KOPT-K1 (cell line): ENCODE results near the gene DIAPH2.

ENCODE experiments used
- H3K27ac ChIP-seq: fragments of 200-600 bp; sonication (generic); 2 replicates; pipeline ENCODE4 v1.5.1; 2016; ENCODE audit warnings: antibody characterized with exemption, mild to moderate bottlenecking, low read depth, low read length; ENCODE audit not compliant: poor library complexity, severe bottlenecking
- H3K36me3 ChIP-seq: fragments of 200-600 bp; sonication (generic); 2 replicates; pipeline ENCODE4 v1.5.1; 2017; ENCODE audit warnings: antibody characterized with exemption, mild to moderate bottlenecking, low read length, moderate library complexity; ENCODE audit not compliant: insufficient read depth
- H3K9me3 ChIP-seq: fragments of 200-600 bp; sonication (generic); 2 replicates; pipeline ENCODE4 v1.5.1; 2017; ENCODE audit warnings: antibody characterized with exemption, low read length, mild to moderate bottlenecking; ENCODE audit not compliant: insufficient read depth, poor library complexity, severe bottlenecking

The DIAPH2 gene

DNA sequence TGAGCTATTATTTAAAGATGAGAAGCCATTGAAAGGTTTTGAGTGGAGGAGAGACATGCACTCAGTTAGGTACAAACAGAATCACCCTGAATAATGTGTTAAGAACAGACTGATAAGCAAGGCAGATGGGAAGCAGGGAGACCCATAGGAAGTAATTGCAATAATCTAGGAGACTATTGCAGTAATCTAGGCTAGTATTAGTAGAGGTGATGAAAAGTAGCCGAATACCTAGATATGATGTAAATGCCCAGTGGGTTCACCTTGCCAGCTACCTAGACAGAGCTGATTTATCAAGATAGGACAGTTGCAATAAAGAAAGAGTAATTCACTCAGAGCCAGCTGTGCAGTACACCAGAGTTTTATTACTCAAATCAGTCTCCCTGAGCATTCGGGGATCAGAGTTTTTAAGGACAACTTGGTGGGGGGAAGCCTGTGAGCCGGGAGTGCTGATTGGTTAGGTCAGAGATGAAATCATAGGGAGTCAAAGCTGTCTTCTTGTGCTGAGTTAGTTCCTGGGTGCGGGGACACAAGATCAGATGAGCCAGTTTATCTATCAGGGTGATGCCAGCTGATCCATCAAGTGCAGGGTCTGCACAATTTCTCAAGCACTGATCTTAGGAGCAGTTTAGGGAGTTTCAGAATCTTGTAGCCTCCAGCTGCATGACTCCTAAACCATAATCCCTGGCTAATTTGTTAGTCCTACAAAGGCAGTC is 626.6 kb downstream of the DIAPH2 start:
- H3K27ac ChIP-seq = no peak overlapping the region
- no peaks in the 10 kb centered on the region for H3K36me3 ChIP-seq
- H3K9me3 ChIP-seq = no peaks in the 10 kb centered on the region

DNA sequence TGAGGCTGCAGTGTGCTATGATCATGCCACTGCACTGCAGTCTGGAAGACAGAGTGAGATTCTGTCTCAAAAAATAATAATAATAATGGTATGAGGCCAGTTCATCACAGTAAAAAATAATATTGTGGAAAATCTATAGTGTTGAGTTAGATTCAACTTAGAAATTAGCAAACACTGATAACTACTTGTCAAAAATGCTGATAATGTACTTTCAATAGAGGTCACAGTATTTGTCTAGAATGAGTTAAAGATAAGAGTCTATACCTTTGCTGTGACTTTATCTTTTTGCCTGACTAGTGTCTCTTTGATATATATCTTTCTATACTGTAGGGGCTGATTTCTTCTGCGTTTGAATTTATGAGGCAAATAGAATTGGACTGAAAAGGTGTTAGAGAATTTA is 629.7 kb downstream of the DIAPH2 start:
- no peak overlapping the region for H3K27ac ChIP-seq
- no peaks in the 10 kb centered on the region for H3K9me3 ChIP-seq
- H3K36me3 ChIP-seq = no peaks in the 10 kb centered on the region

GRCh38 chrX:97315939-97316338 is 631.3 kb downstream of the DIAPH2 start:
- no peaks in the 10 kb centered on the region for H3K9me3 ChIP-seq
- H3K27ac ChIP-seq = no peak overlapping the region
- H3K36me3 ChIP-seq = no peaks in the 10 kb centered on the region

DNA sequence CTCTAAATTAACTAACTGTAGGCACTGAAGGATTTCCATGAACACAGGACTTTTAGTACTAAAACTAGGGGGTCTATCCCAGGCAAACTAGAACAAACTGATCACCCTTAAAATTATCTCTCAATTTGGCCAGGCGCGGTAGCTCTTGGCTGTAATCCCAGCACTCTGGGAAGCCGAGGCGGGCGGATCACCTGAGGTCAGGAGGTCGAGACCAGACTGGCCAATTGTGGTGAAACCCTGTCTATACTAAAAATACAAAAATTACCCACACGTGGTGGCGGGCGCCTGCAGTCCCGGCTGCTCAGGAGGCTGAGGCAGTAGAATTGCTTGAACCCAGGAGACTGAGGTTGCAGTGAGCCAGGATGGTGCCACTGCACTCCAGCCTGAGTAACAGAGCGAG is 635.7 kb downstream of the DIAPH2 start:
- Histone ChIP-seq H3K27ac (no peak overlapping the region), H3K36me3 (no peaks in the 10 kb centered on the region), H3K9me3 (no peaks in the 10 kb centered on the region)

- no peaks in the 10 kb centered on the region for H3K9me3 ChIP-seq
- no peak overlapping the region for H3K27ac ChIP-seq
- no peaks in the 10 kb centered on the region for H3K36me3 ChIP-seq
Measured at GRCh38 chrX:97322401-97322800, 637.8 kb downstream of the DIAPH2 start.

- Histone ChIP-seq H3K36me3 (no peaks in the 10 kb centered on the region), H3K9me3 (no peaks in the 10 kb centered on the region), H3K27ac (no peak overlapping the region)
Measured at GRCh38 chrX:97326456-97326855, 641.8 kb downstream of the DIAPH2 start.

DNA sequence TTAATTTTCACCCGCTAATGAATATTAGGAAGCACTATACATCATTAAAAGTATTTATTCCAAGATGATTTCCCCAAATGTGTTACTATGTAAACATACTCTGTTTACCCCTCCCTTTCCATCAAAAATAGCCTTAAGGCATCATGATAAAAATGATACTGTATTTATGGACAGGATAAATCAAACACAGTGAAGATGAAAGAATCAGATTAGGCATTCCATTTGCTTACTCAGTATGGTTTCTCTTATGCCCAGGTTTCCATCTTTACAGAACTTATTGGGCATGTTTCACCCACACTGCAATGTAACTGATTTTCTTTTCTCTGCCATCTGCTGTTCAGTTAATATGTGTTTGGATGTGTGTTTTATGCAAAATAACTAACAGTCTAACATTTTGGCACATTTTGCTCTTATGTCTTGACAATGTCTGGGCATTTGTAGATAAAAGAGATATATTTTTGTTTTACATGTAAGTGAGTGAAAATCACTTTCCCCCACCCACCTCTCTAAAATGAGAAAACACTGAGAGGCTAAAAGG is 644.3 kb downstream of the DIAPH2 start:
- Histone ChIP-seq H3K9me3 (no peaks in the 10 kb centered on the region), H3K27ac (no peak overlapping the region), H3K36me3 (no peaks in the 10 kb centered on the region)

DNA sequence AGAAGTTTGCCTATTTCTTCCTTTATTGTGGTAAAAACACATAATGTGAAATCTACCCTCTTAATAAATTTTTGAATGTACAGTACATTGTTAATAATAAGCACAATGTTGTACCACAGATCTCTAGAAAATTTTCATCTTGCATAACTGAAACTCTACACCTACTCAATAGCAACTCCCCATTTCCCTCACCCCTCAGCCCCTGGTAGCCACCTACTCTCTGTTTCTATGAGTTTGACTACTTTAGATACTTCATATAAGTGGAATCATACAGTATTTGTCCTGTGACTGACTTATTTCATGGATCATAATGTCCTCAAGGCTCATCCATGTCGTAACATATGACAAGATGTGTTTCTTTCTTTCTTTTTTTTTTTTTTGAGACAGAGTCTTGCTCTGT is 645.5 kb downstream of the DIAPH2 start:
- no peak overlapping the region for H3K27ac ChIP-seq
- H3K9me3 ChIP-seq = no peaks in the 10 kb centered on the region
- no peaks in the 10 kb centered on the region for H3K36me3 ChIP-seq

- no peaks in the 10 kb centered on the region for H3K9me3 ChIP-seq
- H3K36me3 ChIP-seq = no peaks in the 10 kb centered on the region
- H3K27ac ChIP-seq = no peak overlapping the region
Measured at GRCh38 chrX:97332963-97333362, 648.3 kb downstream of the DIAPH2 start.

GRCh38 chrX:97334850-97335249 is 650.2 kb downstream of the DIAPH2 start:
- Histone ChIP-seq H3K36me3 (no peaks in the 10 kb centered on the region), H3K27ac (no peak overlapping the region), H3K9me3 (no peaks in the 10 kb centered on the region)

DNA sequence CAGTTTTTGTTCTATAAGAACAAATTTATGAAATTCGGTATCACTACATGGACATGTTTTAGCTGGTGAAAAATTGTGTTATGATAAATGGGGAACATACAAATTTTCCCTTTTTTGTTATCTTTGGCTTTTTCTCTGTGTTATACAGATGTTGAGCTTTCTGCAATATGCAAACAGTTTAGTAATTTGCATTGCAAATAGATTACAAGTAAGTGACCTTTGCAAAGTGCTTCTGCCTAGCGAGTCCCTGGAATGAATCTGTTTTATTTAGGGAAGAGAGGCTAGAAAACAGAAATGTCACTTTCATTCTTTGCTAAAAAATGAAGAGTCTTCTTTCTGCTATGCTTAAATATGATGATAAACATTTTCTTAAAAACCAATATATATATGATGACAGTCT is 660.1 kb downstream of the DIAPH2 start:
- no peaks in the 10 kb centered on the region for H3K36me3 ChIP-seq
- no peak overlapping the region for H3K27ac ChIP-seq

DNA sequence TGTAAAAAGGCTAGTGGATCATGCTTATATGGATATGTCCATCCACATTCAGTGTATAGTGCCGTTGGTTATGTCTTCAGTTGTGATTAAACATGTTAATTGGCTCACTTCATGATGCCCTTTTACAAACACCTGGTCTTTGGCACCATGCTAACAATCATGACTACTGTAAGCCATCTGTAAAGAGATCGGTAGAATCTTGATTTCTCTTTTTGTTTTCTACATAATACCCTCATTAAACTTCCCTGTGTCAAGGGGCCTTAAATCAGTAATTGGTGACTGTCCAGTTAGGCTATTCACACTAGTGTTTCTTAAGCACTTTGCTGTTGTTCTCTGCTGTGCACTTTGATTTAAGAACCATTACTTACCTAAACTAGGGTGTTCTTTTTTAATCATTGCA is 674.3 kb downstream of the DIAPH2 start:
- H3K9me3 ChIP-seq = no peaks in the 10 kb centered on the region
- H3K27ac ChIP-seq = no peak overlapping the region
- H3K36me3 ChIP-seq = no peaks in the 10 kb centered on the region

More for the DNA sequence above, 660.1 kb downstream of the DIAPH2 start:
- no peaks in the 10 kb centered on the region for H3K9me3 ChIP-seq

GRCh38 chrX:97363843-97364242 is 679.2 kb downstream of the DIAPH2 start:
- Histone ChIP-seq H3K9me3 (no peaks in the 10 kb centered on the region), H3K36me3 (no peaks in the 10 kb centered on the region), H3K27ac (no peak overlapping the region)

DNA sequence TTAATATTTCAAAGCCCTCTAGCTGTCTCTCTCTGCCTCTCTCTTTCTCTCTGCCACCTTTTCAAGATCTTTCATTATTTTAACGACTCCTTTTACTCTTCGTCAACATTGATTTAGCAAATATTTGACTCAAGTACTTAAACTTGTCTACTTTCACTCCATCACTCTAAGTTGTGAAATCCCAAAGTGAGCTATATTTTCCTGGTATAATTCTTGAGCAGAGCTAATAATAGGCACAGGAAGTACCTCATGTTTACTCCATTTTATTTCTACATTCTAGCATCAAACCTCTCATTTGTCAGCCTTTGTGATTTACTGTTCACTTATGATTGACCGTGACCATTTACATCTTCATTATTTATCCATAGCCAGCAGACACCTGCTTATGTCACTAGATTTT is 681.6 kb downstream of the DIAPH2 start:
- H3K36me3 ChIP-seq = no peaks in the 10 kb centered on the region

DNA sequence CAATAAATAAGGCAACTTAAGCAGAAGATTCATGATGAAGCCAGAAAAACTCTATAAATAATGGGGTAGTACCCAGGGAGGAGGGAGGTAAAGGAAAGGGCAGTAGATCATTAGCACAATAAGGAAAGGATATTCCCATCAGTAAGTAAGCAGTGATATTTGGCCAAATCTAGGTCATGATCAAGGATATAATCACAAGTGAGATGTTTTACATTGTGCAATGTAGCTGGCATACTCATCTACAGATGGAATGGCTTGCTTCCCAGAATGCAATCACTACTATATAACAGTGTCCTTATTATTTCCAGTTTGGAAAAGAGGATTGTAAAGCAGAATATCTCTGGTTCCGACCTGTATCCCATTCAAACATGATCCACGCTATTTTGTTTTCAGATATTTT is 682.5 kb downstream of the DIAPH2 start:
- no peaks in the 10 kb centered on the region for H3K36me3 ChIP-seq
- no peaks in the 10 kb centered on the region for H3K9me3 ChIP-seq
- H3K27ac ChIP-seq = no peak overlapping the region

More for the DNA sequence above, 681.6 kb downstream of the DIAPH2 start:
- H3K27ac ChIP-seq = no peak overlapping the region
- no peaks in the 10 kb centered on the region for H3K9me3 ChIP-seq

GRCh38 chrX:97369947-97370346 is 685.3 kb downstream of the DIAPH2 start:
- Histone ChIP-seq H3K27ac (no peak overlapping the region), H3K36me3 (no peaks in the 10 kb centered on the region)

More at GRCh38 chrX:97369947-97370346, 685.3 kb downstream of the DIAPH2 start:
- H3K9me3 ChIP-seq = no peaks in the 10 kb centered on the region
